SU-DHL-6 (cell line): ENCODE data around the gene C17orf107.

Source experiments
- H2AFZ ChIP-seq: fragments of 200-600 bp; sonication (generic); 2 replicates; pipeline ENCODE4 v1.6.1; 2014; ENCODE audit warnings: low read depth, mild to moderate bottlenecking, moderate library complexity, mixed read lengths, antibody characterized with exemption, low read length; ENCODE audit not compliant: severe bottlenecking
- H3F3A ChIP-seq: fragments of 200-600 bp; shearing (Covaris generic); 2 replicates; pipeline ENCODE4 v1.6.0; 2016; ENCODE audit warnings: antibody characterized with exemption, mild to moderate bottlenecking; ENCODE audit not compliant: insufficient read depth
- H3K27ac ChIP-seq: fragments of 200-600 bp; sonication (generic); 2 replicates; pipeline ENCODE4 v1.5.1; 2016; ENCODE audit warnings: low read depth, mild to moderate bottlenecking, low read length, moderate library complexity, mixed read lengths
- H3K27me3 ChIP-seq: fragments of 200-600 bp; sonication (generic), shearing (Covaris generic); 2 replicates; pipeline ENCODE4 v1.6.0; 2014; ENCODE audit warnings: mild to moderate bottlenecking, low read length
- H3K36me3 ChIP-seq: fragments of 200-600 bp; sonication (generic); 2 replicates; pipeline ENCODE4 v1.6.1; 2014; ENCODE audit warnings: mild to moderate bottlenecking, low read length, mixed read lengths
- H3K4me2 ChIP-seq: fragments of 300-600, 200-600 bp; shearing (Covaris generic), sonication (generic); 2 replicates; pipeline ENCODE4 v1.6.0; 2014; ENCODE audit warnings: low read length, low read depth, mild to moderate bottlenecking; ENCODE audit not compliant: poor library complexity, severe bottlenecking
- H3K4me3 ChIP-seq: fragments of 200-600 bp; sonication (generic); 2 replicates; pipeline ENCODE4 v1.5.1; 2014; ENCODE audit warnings: antibody characterized with exemption, low read length, mild to moderate bottlenecking, mixed read lengths; ENCODE audit not compliant: insufficient read depth, poor library complexity, severe bottlenecking
- H3K79me2 ChIP-seq: fragments of 200-600 bp; sonication (generic); 2 replicates; pipeline ENCODE4 v1.6.1; 2014; ENCODE audit warnings: mild to moderate bottlenecking, low read length, moderate library complexity; ENCODE audit not compliant: insufficient read depth
- H3K9ac ChIP-seq: fragments of 200-600 bp; sonication (generic); 2 replicates; pipeline ENCODE4 v1.7.0; 2014; ENCODE audit warnings: mild to moderate bottlenecking, low read length
- H3K9me2 ChIP-seq: fragments of 200-600 bp; sonication (generic); replicated peaks from 2 replicates; pipeline ENCODE4 v1.6.1; 2014; ENCODE audit warnings: low read length; ENCODE audit not compliant: insufficient read depth
- H3K9me3 ChIP-seq: fragments of 200-600 bp; sonication (generic); 2 replicates; pipeline ENCODE4 v1.6.1; 2014; ENCODE audit warnings: low read length, mixed read lengths; ENCODE audit not compliant: insufficient read depth
- H4K20me1 ChIP-seq: fragments of 200-600 bp; sonication (generic); 2 replicates; pipeline ENCODE4 v1.6.1; 2014; ENCODE audit warnings: low read depth, mild to moderate bottlenecking, antibody characterized with exemption, low read length, moderate library complexity, mixed read lengths
- CTCF ChIP-seq: fragments of 200-600 bp; sonication (generic); IDR thresholded peaks from one replicate; pipeline ENCODE4 v1.5.1; 2017; ENCODE audit warnings: antibody characterized with exemption, mild to moderate bottlenecking, low read length, moderate library complexity; ENCODE audit not compliant: insufficient read depth, poor library complexity, severe bottlenecking
- EZH2phosphoT487 ChIP-seq: fragments of 200-600 bp; sonication (generic), shearing (Covaris generic); conservative IDR thresholded peaks from 2 replicates; pipeline ENCODE4 v1.6.1; 2018; ENCODE audit warnings: mild to moderate bottlenecking, antibody characterized with exemption, low read length, moderate library complexity, mixed read lengths

The C17orf107 gene

GRCh38 chr17:4852567-4853207, 46.6 kb upstream of the C17orf107 start:
- Histone ChIP-seq H3K9ac (no peak overlapping the region), H3K9me3 (no peaks in the 10 kb centered on the region), H3F3A (no peaks in the 10 kb centered on the region), H3K27me3 (no peaks in the 10 kb centered on the region), H3K4me2 (no peak overlapping the region), H3K27ac (no peak overlapping the region), H4K20me1 (no peaks in the 10 kb centered on the region; the same call in 1 of the 2 replicates), H3K4me3 (no peak overlapping the region), H2AFZ (no peak overlapping the region), H3K79me2 (peaks cover 5% of the 10 kb centered on the region; the same call in 1 of the 2 replicates), H3K36me3 (no peaks in the 10 kb centered on the region), H3K9me2 (no peaks in the 10 kb centered on the region)
- no peak for TF ChIP-seq CTCF
- no peak for TF ChIP-seq EZH2phosphoT487

GRCh38 chr17:4853208-4853671, 46.1 kb upstream of the C17orf107 start:
- Histone ChIP-seq H3K4me3 (no peak overlapping the region), H3K9me3 (no peaks in the 10 kb centered on the region), H4K20me1 (no peaks in the 10 kb centered on the region; the same call in 1 of the 2 replicates), H3K9ac (no peak overlapping the region), H3K27me3 (no peaks in the 10 kb centered on the region), H3K79me2 (peaks cover 5% of the 10 kb centered on the region; the same call in 1 of the 2 replicates), H2AFZ (no peak overlapping the region), H3K4me2 (no peak overlapping the region), H3K27ac (no peak overlapping the region), H3F3A (no peaks in the 10 kb centered on the region), H3K9me2 (no peaks in the 10 kb centered on the region), H3K36me3 (no peaks in the 10 kb centered on the region)
- TF ChIP-seq CTCF (no peak), EZH2phosphoT487 (no peak)

GRCh38 chr17:4854111-4854681, 45.1 kb upstream of the C17orf107 start:
- Histone ChIP-seq H3K27me3 (no peaks in the 10 kb centered on the region), H4K20me1 (no peaks in the 10 kb centered on the region; the same call in 1 of the 2 replicates), H3K4me2 (no peak overlapping the region), H3K9me3 (no peaks in the 10 kb centered on the region), H3F3A (no peaks in the 10 kb centered on the region), H3K9ac (no peak overlapping the region), H3K79me2 (peaks cover 5% of the 10 kb centered on the region; the same call in 1 of the 2 replicates), H3K36me3 (no peaks in the 10 kb centered on the region), H3K4me3 (no peak overlapping the region), H3K9me2 (no peaks in the 10 kb centered on the region), H2AFZ (no peak overlapping the region), H3K27ac (no peak overlapping the region)
- TF ChIP-seq EZH2phosphoT487 = no peak
- TF ChIP-seq CTCF = no peak
